IPS-18c (cell line): ENCODE measurements around the gene PHLDB2.

Experiments
- H3K4me3 ChIP-seq: 2 replicates; pipeline ENCODE4 v1.7.0; 2013; ENCODE audit warnings: low read depth, mild to moderate bottlenecking, low read length, moderate library complexity; ENCODE audit not compliant: insufficient read depth
- H3K9me3 ChIP-seq: one replicate; pipeline ENCODE4 v1.6.1; 2013; ENCODE audit warnings: mild to moderate bottlenecking, low read length, moderate library complexity; ENCODE audit not compliant: control insufficient read depth, insufficient read depth

Gene PHLDB2

DNA sequence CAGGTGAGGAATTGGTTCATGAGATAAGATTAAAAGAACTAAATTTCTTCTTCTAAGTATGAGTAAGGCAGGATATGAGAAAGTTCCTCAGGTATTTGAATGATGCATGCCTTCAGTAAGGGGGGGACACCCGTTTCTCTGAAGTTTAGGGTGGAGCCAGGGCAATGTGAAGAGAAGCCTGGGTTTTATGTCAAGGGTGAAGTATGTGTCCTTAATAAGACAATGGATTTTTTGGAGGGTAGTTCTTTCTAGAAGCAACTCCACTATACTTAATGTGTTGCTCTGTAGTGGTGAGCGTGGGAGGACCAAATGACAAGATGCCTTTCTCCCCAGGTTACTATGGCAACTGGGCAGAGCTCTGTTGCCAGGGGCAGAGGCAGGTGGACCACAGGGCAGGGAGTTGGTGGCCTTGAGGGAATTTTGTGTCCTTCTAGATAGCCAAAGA is 44.0 kb downstream of the PHLDB2 start:
- H3K9me3 ChIP-seq: no peaks in the 10 kb centered on the region
- no peak overlapping the region for H3K4me3 ChIP-seq

DNA sequence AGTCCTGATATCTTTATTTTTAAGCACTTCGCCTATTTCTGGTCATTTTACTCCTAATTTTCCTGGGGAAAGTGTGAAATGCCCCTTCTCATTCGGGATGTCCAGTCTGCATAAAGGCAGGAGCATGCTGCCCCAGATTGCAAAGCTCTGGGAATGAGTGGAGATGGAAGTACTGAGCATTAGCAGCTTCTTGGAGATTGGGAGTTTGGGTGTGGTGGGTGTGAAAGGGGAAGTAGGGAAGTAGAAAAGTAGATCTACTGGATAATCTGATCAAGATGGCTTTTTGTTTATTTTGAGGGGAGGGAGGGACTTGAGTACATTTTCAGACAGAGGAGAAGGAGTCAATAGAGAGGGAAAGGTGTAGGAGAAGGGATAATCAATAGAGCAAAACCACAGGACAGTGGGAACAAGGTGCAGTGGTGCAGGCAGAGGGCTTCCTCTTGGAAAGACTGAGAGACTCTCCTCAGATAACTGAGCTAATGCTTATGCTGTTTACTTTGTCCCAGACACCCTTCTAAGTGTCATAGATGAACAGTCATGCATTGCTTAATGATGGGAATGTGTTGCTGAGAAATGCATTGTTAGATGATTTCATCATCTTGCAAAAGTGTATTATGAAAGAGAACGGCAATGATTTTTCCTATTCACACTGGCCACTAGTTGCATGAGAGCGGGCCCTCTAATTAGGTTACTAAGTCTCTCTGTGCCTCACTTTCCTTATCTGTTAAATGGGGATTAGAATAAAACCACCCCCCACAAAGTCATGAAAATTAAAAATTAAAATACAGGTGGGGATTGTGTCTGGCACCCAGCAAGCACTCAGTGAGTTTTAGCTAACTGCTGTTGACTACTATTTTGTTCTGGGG is 45.5 kb downstream of the PHLDB2 start:
- no peaks in the 10 kb centered on the region for H3K9me3 ChIP-seq

DNA sequence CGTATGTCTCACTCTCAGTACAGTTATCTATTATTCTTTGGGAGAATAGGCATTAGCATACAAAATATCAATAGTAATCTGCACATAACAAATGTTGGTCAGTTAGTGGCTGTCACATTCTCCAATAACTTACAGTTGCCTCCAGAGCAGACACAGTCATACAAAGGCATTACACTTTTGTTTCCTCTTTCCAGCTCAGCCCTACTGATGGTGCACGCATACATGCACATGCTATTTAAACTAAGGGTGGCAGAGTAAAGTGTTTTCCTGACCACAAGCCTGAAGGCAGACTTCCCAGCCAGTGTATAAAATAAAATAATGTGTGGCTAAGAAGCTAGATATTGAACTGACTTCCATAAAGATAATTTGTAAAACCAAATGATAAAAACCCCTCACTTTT is 47.6 kb downstream of the PHLDB2 start:
- no peaks in the 10 kb centered on the region for H3K9me3 ChIP-seq
- H3K4me3 ChIP-seq: no peak overlapping the region

More for the DNA sequence above, 45.5 kb downstream of the PHLDB2 start:
- no peak overlapping the region for H3K4me3 ChIP-seq

DNA sequence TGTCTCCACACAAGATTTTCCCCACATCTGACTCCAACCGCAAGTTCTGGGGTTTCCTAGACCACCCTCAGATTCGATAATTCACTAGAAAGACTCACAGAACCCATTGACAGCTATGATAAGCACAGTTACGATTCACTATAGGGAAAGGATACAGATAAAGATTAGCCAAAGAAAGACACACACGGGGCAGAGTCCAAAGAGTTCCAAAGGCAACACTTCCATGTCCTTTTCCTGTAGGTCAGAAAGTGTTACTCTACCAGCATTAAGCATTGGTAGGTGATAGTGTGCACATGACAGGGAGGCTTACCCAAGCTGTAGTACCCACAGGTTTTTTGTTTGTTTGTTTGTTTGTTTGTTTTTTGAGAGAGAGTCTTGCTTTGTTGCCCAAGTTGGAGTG is 48.1 kb downstream of the PHLDB2 start:
- Histone ChIP-seq H3K4me3 (no peak overlapping the region), H3K9me3 (no peaks in the 10 kb centered on the region)

DNA sequence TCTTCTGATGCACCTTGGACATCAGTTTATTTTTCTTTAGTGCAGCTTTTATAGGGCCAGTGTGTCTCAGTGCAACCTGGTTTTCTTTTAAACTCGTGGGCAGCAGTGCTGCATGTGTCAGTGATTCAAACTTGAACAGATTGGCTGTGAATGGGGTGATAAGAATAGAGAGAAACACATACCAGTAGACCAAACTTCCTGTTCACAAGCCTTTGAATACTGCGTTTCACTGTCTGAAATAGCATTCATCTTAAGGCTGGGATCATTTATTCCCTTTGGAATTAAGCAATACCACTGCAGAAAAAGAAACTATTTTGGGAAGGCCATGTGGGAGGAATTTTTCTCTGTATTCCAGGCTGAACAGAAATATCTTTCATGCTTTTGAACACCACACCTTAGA is 51.7 kb downstream of the PHLDB2 start:
- Histone ChIP-seq H3K4me3 (no peak overlapping the region), H3K9me3 (no peaks in the 10 kb centered on the region)

DNA sequence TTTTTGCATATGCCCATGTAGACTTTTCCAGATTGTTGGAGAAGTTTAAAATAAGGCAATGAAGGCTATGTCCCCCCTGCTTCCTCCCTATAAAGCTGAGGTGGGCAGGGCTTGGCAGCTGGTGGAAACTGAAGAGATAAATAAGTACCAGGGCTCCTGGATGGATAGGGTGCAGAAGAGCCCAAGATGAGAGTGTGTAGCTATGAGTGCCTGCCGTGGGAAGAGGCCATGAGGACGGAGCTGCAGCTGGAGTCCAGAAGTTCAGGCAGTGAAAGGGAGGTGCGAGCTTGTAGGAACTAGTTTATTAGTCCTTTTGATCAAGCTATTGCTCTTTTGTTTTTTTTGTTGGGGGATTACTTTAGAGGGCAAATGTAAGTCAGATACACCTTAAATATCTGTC is 52.4 kb downstream of the PHLDB2 start:
- H3K9me3 ChIP-seq: no peaks in the 10 kb centered on the region
- H3K4me3 ChIP-seq: no peak overlapping the region

DNA sequence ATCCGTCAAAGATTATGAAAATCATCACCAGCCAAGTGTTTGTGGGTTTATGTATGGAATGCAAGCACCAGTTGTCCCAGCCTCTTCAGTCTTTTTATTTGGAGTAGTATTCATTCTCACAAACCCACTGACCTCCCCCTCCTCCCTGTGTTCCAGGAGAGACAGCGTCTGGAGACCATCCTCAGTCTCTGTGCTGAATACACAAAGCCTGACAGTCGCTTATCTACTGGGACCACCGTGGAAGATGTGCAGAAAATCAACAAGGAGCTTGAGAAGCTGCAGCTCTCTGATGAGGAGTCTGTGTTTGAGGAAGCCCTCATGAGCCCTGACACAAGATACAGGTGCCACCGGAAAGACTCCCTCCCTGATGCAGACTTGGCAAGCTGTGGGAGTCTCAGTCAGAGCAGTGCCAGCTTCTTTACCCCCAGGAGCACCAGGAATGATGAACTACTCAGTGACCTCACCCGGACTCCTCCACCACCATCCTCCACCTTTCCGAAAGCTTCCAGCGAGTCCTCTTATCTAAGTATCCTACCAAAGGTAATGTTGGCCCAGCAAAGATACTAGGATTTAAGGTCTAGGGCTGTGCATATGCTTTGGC is 54.2 kb downstream of the PHLDB2 start:
- Histone ChIP-seq H3K9me3 (no peaks in the 10 kb centered on the region), H3K4me3 (no peak overlapping the region)

DNA sequence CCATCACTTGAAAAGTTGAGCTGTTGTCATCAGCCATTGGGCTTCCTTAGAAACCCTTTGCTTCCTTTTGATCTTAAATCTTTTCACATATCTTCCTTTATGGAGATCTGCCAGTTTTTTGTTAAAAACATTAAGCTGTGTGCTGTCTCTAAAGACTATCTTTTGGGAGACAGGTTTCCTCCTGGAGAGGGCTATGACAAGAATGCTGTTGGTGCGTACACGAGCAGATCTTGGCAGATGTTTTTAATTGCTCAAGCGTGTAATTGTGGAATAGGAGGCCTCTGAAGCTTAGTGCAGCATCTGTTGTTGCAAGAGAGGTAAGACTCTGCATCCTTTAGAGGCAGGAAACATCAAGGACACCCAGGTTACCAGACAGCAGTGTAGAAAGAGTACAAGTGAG is 56.8 kb downstream of the PHLDB2 start:
- no peaks in the 10 kb centered on the region for H3K9me3 ChIP-seq
- no peak overlapping the region for H3K4me3 ChIP-seq

DNA sequence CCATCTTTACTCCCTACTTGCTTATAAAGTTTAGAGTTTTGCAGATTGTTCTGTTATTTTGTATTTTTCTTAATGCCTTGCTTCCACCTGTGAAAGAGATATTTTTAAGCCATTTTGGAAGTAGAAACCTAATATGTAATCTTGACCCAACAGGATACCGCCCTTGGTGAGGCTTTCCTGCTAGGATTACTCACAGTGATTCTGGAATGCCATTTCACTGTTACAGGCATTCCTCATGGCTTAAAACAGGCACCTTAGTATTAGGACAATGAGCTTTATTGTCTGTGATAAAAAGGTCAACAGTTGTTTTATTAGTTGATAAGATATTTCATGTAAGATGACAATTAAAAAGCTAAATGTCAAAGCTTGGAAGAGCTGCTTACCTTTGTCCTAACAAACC is 58.2 kb downstream of the PHLDB2 start:
- no peak overlapping the region for H3K4me3 ChIP-seq
- H3K9me3 ChIP-seq: no peaks in the 10 kb centered on the region

DNA sequence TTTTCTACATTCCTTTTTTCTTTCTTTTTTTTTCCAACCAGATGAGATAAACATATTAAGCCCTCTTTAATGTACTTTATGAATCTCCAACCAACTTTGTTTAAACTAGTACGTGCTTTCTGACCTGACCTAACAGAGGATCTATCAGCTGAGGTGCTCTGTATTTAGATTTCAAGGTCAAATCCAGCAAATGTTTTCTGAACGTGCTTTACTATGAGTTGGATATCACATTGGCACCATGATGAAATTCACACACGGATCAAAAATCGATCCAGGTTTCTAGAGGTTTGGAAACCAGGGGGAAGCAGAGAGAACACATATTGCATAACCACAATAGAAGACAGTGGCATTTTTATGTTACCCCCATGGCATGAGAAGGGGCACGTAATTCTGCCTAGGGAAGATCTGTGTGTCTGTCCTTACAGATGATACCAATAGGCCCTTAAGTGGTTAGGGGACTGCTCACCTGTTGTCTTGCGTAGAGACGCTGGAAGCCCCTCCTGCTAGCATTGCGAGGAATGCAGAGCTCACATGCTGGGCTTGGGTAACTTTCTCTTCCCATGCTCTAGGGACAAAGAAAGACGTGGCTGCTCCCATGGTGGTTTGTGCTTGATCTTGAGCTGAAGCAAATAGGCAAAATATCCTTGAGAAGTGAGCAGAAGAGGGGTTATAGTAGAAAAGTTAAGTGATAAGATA is 60.5 kb downstream of the PHLDB2 start:
- Histone ChIP-seq H3K4me3 (no peak overlapping the region), H3K9me3 (no peaks in the 10 kb centered on the region)

DNA sequence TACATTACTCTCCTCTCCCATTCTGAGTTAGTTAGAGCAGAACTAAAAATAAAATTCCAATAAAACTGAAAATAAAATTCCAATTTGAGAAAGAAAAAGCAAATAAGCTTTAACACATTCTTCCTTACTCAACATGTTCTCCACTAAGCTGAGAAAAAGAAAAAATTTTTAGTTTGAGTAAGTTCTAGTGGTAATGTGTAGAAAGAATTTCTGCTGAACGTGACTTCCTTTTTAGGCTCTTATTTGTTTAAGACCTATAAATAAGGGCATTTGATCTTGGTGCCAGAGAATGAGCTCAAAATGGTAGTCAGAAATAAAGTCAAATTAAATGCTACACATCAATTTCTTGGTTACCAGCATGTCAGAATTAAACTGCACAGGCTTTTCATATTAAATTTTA is 62.1 kb downstream of the PHLDB2 start:
- Histone ChIP-seq H3K9me3 (no peaks in the 10 kb centered on the region), H3K4me3 (no peak overlapping the region)

DNA sequence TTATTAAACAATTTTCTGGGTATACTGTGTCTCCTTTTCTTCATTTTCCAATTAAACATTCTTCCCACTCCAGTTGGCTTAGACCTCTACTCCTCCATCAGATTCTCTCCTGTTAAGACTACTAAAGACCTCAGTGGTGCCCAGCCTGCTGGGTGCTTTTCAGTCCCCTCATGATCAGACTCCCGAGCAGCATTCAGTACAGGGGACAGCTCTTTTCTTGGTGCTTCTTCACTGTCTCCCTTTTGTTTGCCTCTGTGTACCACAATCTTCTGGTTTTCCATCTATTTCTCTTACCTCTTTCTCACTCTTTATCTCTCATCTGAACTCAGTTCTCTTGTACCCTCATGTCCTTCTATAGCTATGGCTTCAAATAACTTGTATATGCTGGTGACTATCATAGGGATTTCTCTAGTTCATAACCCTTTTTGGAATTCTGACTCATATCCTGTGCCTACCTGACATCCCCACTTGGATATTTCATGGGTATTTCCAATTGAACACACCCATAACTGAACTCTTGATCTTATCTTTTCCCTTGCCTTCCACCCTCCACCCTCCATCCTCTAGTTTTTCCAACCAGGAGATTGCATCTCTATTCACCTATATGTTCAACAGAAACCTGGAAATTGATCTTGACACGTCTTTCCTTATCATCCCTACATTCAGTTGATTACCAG is 64.2 kb downstream of the PHLDB2 start:
- H3K9me3 ChIP-seq: no peaks in the 10 kb centered on the region
- H3K4me3 ChIP-seq: no peak overlapping the region

DNA sequence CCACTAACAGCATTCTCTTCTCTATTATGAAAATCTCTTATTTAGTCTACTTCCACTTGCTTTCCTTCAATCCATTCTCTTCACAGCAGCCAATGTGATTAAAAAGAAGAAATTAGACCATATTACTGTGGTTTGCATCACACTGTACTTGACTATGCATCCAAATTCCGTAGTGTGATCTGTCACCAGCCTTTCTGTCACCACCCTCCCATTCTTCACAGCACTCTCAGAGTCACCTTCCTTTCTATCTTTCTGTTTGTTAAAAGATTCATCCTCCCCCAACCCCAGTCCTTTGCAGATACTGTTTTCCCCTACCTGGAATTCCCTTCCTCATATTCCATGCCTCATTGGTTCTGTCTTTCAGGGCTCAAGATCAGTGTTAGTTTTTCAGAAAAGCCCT is 64.7 kb downstream of the PHLDB2 start:
- no peaks in the 10 kb centered on the region for H3K9me3 ChIP-seq
- H3K4me3 ChIP-seq: no peak overlapping the region

DNA sequence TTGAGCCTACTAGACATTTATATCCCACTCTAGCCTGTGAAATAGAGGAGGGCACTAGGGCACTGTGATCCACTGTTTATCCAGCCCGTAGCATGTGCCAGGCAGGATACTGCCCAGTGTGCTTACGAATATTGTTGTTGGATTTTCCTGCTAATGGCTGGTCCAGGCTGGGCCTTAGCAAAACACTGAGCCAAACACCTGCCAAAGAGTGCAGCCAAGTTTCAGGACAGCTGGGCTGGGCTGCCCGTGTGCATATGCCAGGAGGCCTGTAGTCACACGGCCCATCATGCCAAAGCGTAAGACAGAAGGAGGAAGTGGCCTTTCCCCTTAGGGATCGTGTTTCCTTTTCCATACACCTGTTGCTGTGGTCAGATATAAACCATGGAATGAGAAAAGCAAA is 65.2 kb downstream of the PHLDB2 start:
- Histone ChIP-seq H3K4me3 (no peak overlapping the region), H3K9me3 (no peaks in the 10 kb centered on the region)

DNA sequence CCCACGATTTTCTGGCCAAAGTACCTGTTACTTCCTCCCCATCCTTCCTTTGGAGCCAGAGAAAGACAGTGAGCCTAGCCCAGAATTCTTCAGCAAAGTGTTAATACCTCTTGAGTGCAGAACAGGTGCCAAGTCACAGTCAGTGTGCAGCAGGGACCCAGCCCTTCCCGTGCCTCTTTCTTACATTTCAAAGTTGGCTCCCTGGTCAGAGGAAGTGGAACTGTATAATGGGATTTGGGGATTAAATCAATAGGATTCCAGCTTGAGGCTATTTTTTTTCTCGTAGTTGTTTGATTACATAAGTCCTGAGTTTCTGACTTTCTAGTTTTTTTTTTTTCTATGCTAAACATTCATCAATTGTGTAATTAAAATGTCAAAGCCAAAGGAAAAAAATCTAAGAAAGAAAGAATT is 67.2 kb downstream of the PHLDB2 start:
- Histone ChIP-seq H3K4me3 (no peak overlapping the region), H3K9me3 (no peaks in the 10 kb centered on the region)

DNA sequence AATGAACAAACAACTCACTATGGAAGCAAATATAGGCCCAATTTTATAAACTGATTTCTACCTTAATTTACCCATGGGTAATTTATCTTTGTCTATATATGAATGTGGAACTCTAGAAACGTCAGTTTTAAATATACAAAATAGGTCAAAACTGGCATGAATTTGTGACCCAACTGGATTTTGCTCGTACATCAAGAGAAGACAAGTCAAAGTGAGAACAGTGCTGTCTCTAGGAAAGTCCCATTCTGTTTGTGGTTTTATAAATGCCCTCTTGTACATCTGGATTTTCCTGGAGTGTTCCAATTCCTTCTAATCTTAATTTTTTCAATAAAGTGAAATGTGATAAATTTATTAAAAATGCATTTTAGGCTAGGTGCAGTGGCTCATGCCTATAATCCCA is 69.5 kb downstream of the PHLDB2 start:
- Histone ChIP-seq H3K9me3 (no peaks in the 10 kb centered on the region), H3K4me3 (no peak overlapping the region)

DNA sequence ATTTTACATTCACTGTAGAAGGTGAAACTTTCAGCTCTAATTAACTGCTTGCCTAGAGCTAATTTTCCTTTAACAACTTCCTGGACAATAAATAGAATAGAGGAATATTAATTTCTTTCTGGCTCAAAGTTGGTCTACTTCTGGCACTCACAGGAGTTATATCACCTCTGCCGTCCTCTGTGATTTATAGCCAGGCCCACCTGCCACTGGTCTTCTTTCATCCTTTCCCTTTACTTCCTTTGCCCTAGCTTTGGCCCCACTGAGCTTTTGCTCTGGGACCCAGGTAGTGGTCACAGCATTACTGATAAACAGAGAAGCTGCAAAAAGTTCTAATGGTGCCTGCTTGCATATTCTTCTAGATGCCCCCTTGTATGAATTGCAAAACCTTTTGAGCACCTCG is 70.4 kb downstream of the PHLDB2 start:
- Histone ChIP-seq H3K4me3 (no peak overlapping the region), H3K9me3 (no peaks in the 10 kb centered on the region)

DNA sequence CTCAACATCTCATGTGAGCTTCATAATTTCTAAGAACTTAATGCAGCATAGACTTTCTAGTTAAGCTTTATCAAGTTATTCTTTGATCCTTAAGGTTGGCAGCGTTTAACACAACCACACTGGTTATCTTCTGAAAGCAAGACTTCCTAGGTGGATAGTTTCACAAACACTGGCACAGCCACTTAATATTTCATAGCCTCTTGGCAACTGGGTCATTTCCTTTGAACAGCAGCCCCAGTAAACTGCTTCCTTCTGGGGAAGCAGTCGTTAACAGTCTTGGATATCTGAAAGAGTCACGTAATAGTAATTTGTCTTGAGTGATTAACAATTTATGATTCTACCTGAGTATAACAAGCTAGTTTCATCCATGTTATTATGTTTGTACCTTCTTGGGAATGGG is 73.9 kb downstream of the PHLDB2 start:
- Histone ChIP-seq H3K4me3 (no peak overlapping the region), H3K9me3 (no peaks in the 10 kb centered on the region)
